Limb (tissue), 2 donors: ENCODE results near the gene PLEKHA1.

Experiments
- DNase-seq, 2 donors: peaks; one replicate each; pipeline ENCODE4 v3.0.0-alpha.2; 2016; ENCODE audit errors: extremely low spot score in 2 of 2

Gene PLEKHA1

GRCh38 chr10:122346326-122346950, 28.1 kb upstream of the PLEKHA1 start:
- DNase-seq: no peak

DNA sequence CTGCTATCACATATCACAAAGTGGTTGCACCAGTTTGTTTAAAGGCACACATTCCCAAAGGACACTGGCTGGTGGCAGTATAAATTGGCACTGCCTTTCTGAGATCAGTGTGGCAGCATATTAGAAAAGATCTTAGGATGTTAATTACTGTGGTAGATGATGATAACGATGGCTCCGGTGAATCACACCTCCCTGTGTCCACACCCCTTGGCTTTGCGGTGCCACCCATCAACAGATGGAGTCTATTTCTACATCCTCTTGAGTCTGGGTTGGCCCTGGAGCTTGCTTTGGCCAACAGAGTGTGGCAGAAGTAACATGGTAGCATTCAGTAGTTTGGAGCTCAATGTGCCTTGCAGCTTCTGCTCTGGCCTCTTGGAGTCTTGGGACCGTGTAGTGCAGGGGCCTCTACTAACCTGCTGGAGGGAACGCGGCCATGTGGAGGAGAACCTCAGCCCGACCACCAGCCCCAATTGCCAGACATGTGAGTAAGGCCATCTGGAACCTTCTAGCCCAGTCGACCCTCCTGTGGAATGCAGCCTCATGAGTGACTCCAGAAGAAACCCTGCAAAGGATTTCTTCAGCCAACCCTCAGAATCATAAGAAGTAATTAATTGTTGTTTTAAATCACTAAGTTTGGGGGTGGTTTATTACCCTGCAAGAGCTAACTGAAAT, 27.2 kb upstream of the PLEKHA1 start:
- DNase-seq: no peak

DNA sequence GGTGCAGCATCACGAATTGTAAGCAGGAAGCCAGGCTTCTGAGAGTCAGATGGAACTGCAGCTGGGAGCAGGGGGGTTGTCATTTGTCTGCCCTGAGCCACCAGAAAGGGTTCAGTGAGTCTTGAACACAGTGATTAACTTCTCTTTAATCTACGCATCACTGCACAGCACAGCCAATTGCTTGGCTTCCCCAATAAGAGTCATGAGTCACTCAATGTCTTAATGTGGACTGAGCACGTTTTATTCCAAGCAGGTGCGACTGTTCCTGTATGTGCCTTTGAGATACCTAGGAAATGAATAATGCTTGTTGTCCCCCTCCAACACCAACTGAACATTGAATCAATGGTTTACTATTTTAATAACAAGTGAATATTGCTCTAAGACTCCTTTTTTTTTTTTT, 26.0 kb upstream of the PLEKHA1 start:
- DNase-seq: no peak

GRCh38 chr10:122348935-122349361, 25.6 kb upstream of the PLEKHA1 start:
- no peak for DNase-seq

DNA sequence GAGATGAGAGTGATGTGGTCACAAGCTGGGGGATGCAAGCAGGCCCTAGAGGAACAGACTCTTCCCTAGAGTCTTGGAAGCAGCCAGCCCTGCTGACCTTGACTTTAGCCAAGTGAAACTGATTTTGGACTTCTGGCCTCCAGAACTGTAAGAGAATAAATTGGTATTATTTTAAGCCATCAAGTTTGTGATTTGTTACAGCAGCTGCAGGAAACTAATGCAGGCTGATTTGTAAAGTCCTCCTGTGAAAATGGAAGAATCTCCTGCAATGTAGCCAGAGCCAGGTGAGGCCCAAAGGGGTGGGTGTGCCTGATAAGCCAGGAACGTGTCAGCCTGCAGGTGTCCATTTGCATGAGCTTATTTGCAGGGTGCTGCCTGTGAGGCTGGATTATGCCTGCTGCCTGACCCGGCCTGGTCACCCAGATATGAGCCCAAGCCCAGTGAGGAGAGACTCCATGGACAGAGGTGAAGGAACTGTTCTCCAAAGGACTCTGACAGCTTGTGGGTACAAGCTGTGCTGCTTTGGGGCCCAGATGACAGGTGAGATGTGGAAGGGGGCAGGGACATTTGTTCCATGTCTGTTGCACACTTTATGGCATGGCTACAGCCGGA, 24.6 kb upstream of the PLEKHA1 start:
- no peak for DNase-seq

GRCh38 chr10:122350893-122351292, 23.6 kb upstream of the PLEKHA1 start:
- no peak for DNase-seq

GRCh38 chr10:122352817-122353525, 21.5 kb upstream of the PLEKHA1 start:
- DNase-seq: no peak

GRCh38 chr10:122354383-122354782, 20.1 kb upstream of the PLEKHA1 start:
- DNase-seq: no peak

DNA sequence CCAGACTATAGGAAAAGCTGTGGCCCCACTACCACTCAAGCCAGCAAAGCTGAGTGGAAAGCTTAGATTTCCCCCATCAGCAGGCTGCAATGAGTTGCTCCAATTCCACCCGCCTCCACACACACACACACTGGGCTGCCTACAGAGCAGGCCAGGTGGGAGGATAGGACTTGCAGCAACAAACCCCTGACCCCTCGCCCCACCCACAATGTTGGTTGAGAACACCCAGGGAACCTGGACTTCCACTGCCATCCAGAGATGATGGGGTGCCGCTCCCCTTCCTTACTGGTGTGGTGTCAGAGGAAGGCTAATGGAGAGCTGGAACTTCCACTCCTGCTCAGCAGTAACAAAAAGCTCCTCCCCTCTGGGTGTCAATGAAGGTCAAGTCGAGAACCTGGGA, 16.8 kb upstream of the PLEKHA1 start:
- DNase-seq: no peak

GRCh38 chr10:122359621-122360020, 14.9 kb upstream of the PLEKHA1 start:
- DNase-seq: no peak

- no peak for DNase-seq
These were observed 13.5 kb upstream of the PLEKHA1 start for GRCh38 chr10:122361046-122361445.

- no peak for DNase-seq
These were observed 12.4 kb upstream of the PLEKHA1 start for GRCh38 chr10:122362031-122362592.

DNA sequence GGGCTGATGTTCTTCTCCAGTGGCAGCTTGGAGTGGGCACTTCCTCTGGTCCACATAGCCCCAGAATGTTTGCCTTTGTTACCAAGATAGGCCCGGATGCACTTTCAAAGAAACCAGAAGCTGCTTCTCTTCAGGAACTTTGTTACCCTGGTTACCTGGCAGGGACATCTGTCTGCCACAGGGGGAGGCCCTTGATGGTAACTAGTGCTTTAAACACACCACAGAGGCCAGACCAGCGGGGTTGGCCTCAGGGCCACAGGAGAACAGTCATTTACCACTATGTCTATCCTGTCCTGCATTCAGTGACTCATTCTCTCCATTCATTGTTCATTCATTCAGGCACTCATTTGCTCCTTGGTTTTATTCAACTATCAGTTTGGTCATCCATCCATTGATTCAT, 11.9 kb upstream of the PLEKHA1 start:
- DNase-seq: no peak

- DNase-seq: no peak
These were observed 11.2 kb upstream of the PLEKHA1 start for GRCh38 chr10:122363311-122363710.

DNA sequence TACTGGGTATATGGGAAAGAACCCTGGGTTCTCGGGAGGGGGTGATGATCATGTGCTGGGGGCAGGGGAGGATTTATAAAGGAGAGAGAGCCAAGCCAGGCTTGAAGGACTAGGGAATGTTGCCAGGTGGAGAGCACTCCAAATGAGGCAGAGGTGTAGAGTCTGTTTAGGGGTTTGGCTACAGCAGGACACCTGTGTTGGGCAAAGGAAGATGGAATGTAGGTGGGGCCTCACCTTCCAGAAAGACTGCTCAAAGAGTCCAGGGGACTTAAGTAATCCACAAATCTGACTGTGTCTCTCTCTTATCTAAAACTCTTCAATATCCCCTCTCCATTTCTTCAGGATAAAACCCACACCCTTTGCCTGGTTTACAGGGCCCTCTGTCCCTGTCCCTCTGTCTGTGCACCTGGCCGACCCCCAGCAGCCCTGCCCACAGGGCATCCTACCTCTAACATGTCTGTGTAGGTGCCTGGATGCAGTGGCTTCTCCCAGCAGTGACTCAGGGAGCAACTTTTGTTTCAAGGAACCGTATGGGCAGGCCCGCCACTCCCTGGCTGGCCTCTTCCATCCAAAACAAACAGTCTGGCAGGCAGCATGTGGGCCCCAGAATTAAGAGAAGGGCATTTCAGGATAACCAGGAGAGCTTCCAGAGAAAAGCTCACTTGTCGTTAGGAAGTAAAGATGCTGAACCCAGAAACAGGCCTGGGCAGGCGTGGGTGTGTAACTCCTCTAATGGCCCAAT, 10.6 kb upstream of the PLEKHA1 start:
- no peak for DNase-seq

DNA sequence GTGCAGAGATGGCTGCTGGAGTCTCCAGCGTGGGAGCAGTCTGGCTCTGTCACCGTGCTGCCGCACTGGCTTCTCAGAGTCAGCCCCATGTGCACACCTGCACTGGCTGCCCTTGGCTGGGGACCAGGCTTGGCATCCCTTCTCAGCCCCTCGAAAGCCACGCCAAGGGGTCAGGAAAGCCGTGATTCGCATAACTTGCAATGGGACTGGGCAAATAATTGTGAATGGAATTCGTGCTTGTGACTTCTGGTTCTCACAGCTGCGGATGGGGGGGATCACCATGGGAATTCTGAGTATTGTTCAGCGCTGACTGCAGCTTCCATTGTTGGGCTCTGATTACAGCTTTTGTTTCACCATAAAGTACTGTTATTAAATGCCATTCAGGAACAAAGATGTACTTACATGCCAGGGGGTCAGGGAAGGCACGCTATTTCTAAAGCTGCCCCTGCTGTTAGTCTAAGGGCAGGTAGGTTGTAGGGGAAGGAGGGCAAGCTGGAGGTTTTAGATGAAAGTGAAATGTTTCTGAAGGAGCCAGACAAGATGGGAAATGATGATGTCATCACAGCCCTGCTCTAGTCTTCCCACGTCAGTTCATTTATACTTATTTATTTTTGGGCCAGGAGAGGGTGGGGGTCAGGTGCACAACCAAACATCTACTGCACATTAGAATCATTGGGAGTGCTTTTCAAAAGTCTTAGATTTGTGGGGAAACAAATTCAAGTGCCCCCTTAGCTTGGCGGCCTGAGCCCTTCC, 5.8 kb upstream of the PLEKHA1 start:
- DNase-seq: peak in 1 of 2 donors; percentile 41

GRCh38 chr10:122373108-122373507, 1.4 kb upstream of the PLEKHA1 start:
- DNase-seq: no peak

- DNase-seq: peak in 1 of 2 donors; percentile 46
These were observed 787 bp upstream of the PLEKHA1 start for GRCh38 chr10:122373721-122374120.

GRCh38 chr10:122374859-122375678, 561 bp downstream of the PLEKHA1 start:
- DNase-seq: peak in 1 of 2 donors; percentile 82
